HEK293T (cell line): ENCODE measurements around the gene FBXL19.
A peak's percentile ranks its signal among the peaks of the same experiment; 100 is the strongest.

Source experiments
- CTCF ChIA-PET: fragments of 350-600 bp; formaldehyde crosslinking; extraction: SDS; loops from one replicate; lab custom pipeline; 2021; ENCODE audit warnings: antibody characterized with exemption, inconsistent platforms; lab: Yijun Ruan, JAX
- POLR2A ChIA-PET: fragments of 350-600 bp; formaldehyde crosslinking; extraction: SDS; loops from one replicate; lab custom pipeline; 2020; ENCODE audit warnings: antibody characterized with exemption, inconsistent platforms; lab: Yijun Ruan, JAX
- DNase-seq: peaks from one replicate; pipeline ENCODE4 v3.0.0; 2012; ENCODE audit warnings: mixed read lengths; ENCODE audit errors: extremely low spot score
- ARNT ChIP-seq: fragments of 450-650 bp; IDR thresholded peaks from 2 replicates; pipeline ENCODE4 v1.6.1; 2017; ENCODE audit warnings: mild to moderate bottlenecking
- BHLHE40 ChIP-seq: fragments of 450-650 bp; IDR thresholded peaks from 2 replicates; pipeline ENCODE4 v1.6.1; 2016; ENCODE audit warnings: mild to moderate bottlenecking, moderate library complexity, borderline replicate concordance
- CTBP1 ChIP-seq: fragments of 450-650 bp; IDR thresholded peaks from 2 replicates; pipeline ENCODE4 v1.6.1; 2016; ENCODE audit warnings: borderline replicate concordance
- ELF4 ChIP-seq: fragments of 450-650 bp; IDR thresholded peaks from 2 replicates; pipeline ENCODE4 v1.6.1; 2017; ENCODE audit warnings: antibody characterized with exemption
- FOXA1 ChIP-seq: fragments of 450-650 bp; IDR thresholded peaks from 2 replicates; pipeline ENCODE4 v1.6.1; 2016; ENCODE audit warnings: mild to moderate bottlenecking
- FOXK2 ChIP-seq: fragments of 450-650 bp; IDR thresholded peaks from 2 replicates; pipeline ENCODE4 v1.6.1; 2016; ENCODE audit warnings: mild to moderate bottlenecking
- FOXM1 ChIP-seq: fragments of 450-650 bp; IDR thresholded peaks from 2 replicates; pipeline ENCODE4 v1.6.1; 2017; ENCODE audit warnings: mild to moderate bottlenecking, borderline replicate concordance
- HDGF ChIP-seq: fragments of 450-650 bp; IDR thresholded peaks from 2 replicates; pipeline ENCODE4 v1.6.1; 2017; ENCODE audit warnings: antibody characterized with exemption, borderline replicate concordance
- L3MBTL2 ChIP-seq: fragments of 450-650 bp; conservative IDR thresholded peaks from 2 replicates; pipeline ENCODE4 v1.6.1; 2016; ENCODE audit warnings: mild to moderate bottlenecking
- LEF1 ChIP-seq: fragments of 450-650 bp; IDR thresholded peaks from 2 replicates; pipeline ENCODE4 v1.6.1; 2017; ENCODE audit warnings: mild to moderate bottlenecking, borderline replicate concordance
- NFRKB ChIP-seq: fragments of 450-650 bp; IDR thresholded peaks from 2 replicates; pipeline ENCODE4 v1.6.1; 2016; ENCODE audit warnings: mild to moderate bottlenecking, moderate library complexity
- PKNOX1 ChIP-seq: fragments of 450-650 bp; IDR thresholded peaks from 2 replicates; pipeline ENCODE4 v1.6.1; 2016
- SP1 ChIP-seq: fragments of 450-650 bp; IDR thresholded peaks from 2 replicates; pipeline ENCODE4 v1.6.1; 2017
- SUZ12 ChIP-seq: fragments of 450-650 bp; IDR thresholded peaks from 2 replicates; pipeline ENCODE4 v1.6.1; 2016; ENCODE audit warnings: mild to moderate bottlenecking
- TARDBP ChIP-seq: fragments of 450-650 bp; IDR thresholded peaks from 2 replicates; pipeline ENCODE4 v1.6.1; 2016
- ZNF384 ChIP-seq: fragments of 450-650 bp; IDR thresholded peaks from 2 replicates; pipeline ENCODE4 v1.6.1; 2016

FBXL19 gene

GRCh38 chr16:30925995-30926811 is 2.8 kb downstream of the FBXL19 start:
- no peak for DNase-seq
- CTCF ChIA-PET = interaction anchor here (0.6 to 2.0 kb wide), 3 partner anchors 9 to 23 kb away, joined by 3 to 7 read pairs (median 4); no protein-coding TSS in a partner anchor
- TF ChIP-seq PKNOX1 (no peak), NFRKB (no peak), TARDBP (no peak), SP1 (no peak), SUZ12 (no peak), FOXM1 (no peak), FOXA1 (no peak), BHLHE40 (no peak), L3MBTL2 (no peak), CTBP1 (no peak), HDGF (no peak)
- POLR2A ChIA-PET = interaction anchor here (0.8 to 2.8 kb wide), 7 partner anchors 8 to 51 kb away, joined by 3 to 9 read pairs (median 5); partner anchors contain the start of genes CTF1 and SETD1A

- DNase-seq = no peak
- CTCF ChIA-PET = interaction anchor here (0.6 to 1.5 kb wide), 5 partner anchors 10 to 82 kb away, joined by 3 to 7 read pairs (median 3); no protein-coding TSS in a partner anchor
- no peak for TF ChIP-seq BHLHE40
- TF ChIP-seq HDGF = no peak
- TF ChIP-seq FOXA1 = no peak
- TF ChIP-seq CTBP1 = no peak
- no peak; the same call in 1 of the 2 replicates for TF ChIP-seq LEF1
- no peak for TF ChIP-seq SUZ12
- TF ChIP-seq ZNF384 = no peak
- TF ChIP-seq ELF4 = no peak
- TF ChIP-seq FOXM1 = no peak
- TF ChIP-seq ARNT = no peak
- TF ChIP-seq SP1 = no peak
- POLR2A ChIA-PET = interaction anchor here (0.8 to 2.0 kb wide), 9 partner anchors 9 to 122 kb away, joined by 3 to 9 read pairs (median 4); partner anchors contain the start of genes CTF1, ORAI3 and SETD1A
Observed at GRCh38 chr16:30926937-30927788, 3.8 kb downstream of the FBXL19 start.

- TF ChIP-seq PKNOX1 = no peak
- TF ChIP-seq L3MBTL2 = no peak
- TF ChIP-seq HDGF = peak; percentile 64
- TF ChIP-seq FOXA1 = no peak
- TF ChIP-seq LEF1 = no peak
- TF ChIP-seq CTBP1 = no peak
- peak; percentile 81 for DNase-seq
- ChIA-PET POLR2A (interaction anchor here (0.6 to 2.0 kb wide), 8 partner anchors 13 to 141 kb away, joined by 3 to 9 read pairs (median 4); partner anchors contain the start of genes ORAI3 and ZNF629), CTCF (interaction anchor here (1.0 to 1.5 kb wide), 2 partner anchors 10 to 14 kb away, joined by 3 to 6 read pairs; no protein-coding TSS in a partner anchor)
Observed at GRCh38 chr16:30927789-30928378, 4.5 kb downstream of the FBXL19 start.

- POLR2A ChIA-PET = interaction anchor here (0.6 to 1.9 kb wide), 5 partner anchors 13 to 142 kb away, joined by 3 to 9 read pairs (median 3); partner anchors contain the start of gene ZNF629
- no peak for DNase-seq
- no peak for TF ChIP-seq FOXK2
- TF ChIP-seq L3MBTL2 = no peak
- TF ChIP-seq BHLHE40 = no peak
- TF ChIP-seq TARDBP = no peak
- TF ChIP-seq LEF1 = no peak
- TF ChIP-seq ARNT = no peak
- no peak for TF ChIP-seq SP1
- TF ChIP-seq ZNF384 = no peak
- TF ChIP-seq ELF4 = no peak
- no peak for TF ChIP-seq FOXM1
- no peak for TF ChIP-seq PKNOX1
- no peak for TF ChIP-seq HDGF
- no peak for TF ChIP-seq SUZ12
- TF ChIP-seq NFRKB = no peak
- no peak for TF ChIP-seq FOXA1
- no peak for TF ChIP-seq CTBP1
- CTCF ChIA-PET = interaction anchor here (1.0 to 1.5 kb wide), 2 partner anchors 9 to 14 kb away, joined by 3 to 6 read pairs; no protein-coding TSS in a partner anchor
Observed at GRCh38 chr16:30928390-30928789, 5.0 kb downstream of the FBXL19 start.

- TF ChIP-seq FOXA1 (no peak), FOXM1 (no peak), ARNT (no peak), ZNF384 (no peak), HDGF (no peak), ELF4 (no peak)
- no peak for DNase-seq
- ChIA-PET POLR2A (interaction anchor here (0.8 to 1.4 kb wide), 2 partner anchors 12 to 13 kb away, joined by 3 to 5 read pairs; no protein-coding TSS in a partner anchor), CTCF (no interaction called here)
Observed at GRCh38 chr16:30929167-30929566, 5.8 kb downstream of the FBXL19 start.
